Measurements from ENCODE around the gene ATP8A1. TPM values are rescaled to one million over a fixed set of nuclear protein-coding genes. Genes with fewer than 3 reads are reported as not detected.

The ATP8A1 gene
- total and polyA plus RNA-seq, 12 donors = 3.4 to 27.9 (median 17.5) TPM

- TF ChIP-seq CTCF (IDR thresholded peaks at IDR 0.05) = no peak
- intact Hi-C loops (cut with DNase I) = no loop called here
- peak in 3 of 8 donors; percentile 35 to 58 (median 44) for ATAC-seq
Observed at GRCh38 chr4:42633605-42634388, 23.1 kb downstream of the ATP8A1 start.

GRCh38 chr4:42632653-42633382 lies 24.1 kb downstream of the ATP8A1 start:
- Histone ChIP-seq H3K9me3 (no peaks in the 10 kb centered on the region), H3K36me3 (no peaks in the 10 kb centered on the region), H3K27me3 (no peaks in the 10 kb centered on the region), H3K4me1 (peaks cover 3 to 49% (median 32%) of the 10 kb centered on the region in 9 donors), H3K4me3 (no peak overlapping the region), H3K27ac (peak overlapping the region in 1 of 10 donors; percentile 12)
- DNase-seq = no peak
- intact Hi-C loops (cut with DNase I) = no loop called here
- no peak for TF ChIP-seq CTCF (IDR thresholded peaks at IDR 0.05)
- 70 to 74% methylated on average over 3 of the region's 3 CpGs for WGBS, 2 donors
- no peak for ATAC-seq

More at GRCh38 chr4:42633605-42634388, 23.1 kb downstream of the ATP8A1 start:
- DNase-seq = no peak
- Histone ChIP-seq H3K4me1 (peaks cover 0 to 46% (median 28%) of the 10 kb centered on the region in 9 donors), H3K9me3 (no peaks in the 10 kb centered on the region), H3K27ac (no peak overlapping the region), H3K27me3 (no peaks in the 10 kb centered on the region), H3K36me3 (no peaks in the 10 kb centered on the region), H3K4me3 (no peak overlapping the region)
- 48% methylated on average over 5 of the region's 5 CpGs for WGBS, 2 donors

GRCh38 chr4:42630908-42631307 lies 26.0 kb downstream of the ATP8A1 start:
- ATAC-seq = no peak
- no peaks in the 10 kb centered on the region for H3K27me3 ChIP-seq
- no peak for DNase-seq
- peaks cover 5 to 68% (median 43%) of the 10 kb centered on the region in 9 donors for H3K4me1 ChIP-seq
- no peaks in the 10 kb centered on the region for H3K36me3 ChIP-seq
- no peak for TF ChIP-seq CTCF (IDR thresholded peaks at IDR 0.05)
- intact Hi-C loops (cut with DNase I) = no loop called here
- WGBS, 2 donors = 100% methylated on average over 1 of the region's 1 CpG
- no peak overlapping the region for H3K27ac ChIP-seq
- no peak overlapping the region for H3K4me3 ChIP-seq
- no peaks in the 10 kb centered on the region for H3K9me3 ChIP-seq

GRCh38 chr4:42628740-42629139 lies 28.2 kb downstream of the ATP8A1 start:
- DNase-seq (no peak), ATAC-seq (peak in 6 of 8 donors; percentile 9 to 51 (median 22))
- intact Hi-C loops (cut with DNase I) = loop anchor here in 2 of 10 donors (1.0 to 2.0 kb wide), 2 partner anchors 24 to 29 kb away; partner anchors contain the start of gene ATP8A1 (in 1 of the 2)
- Histone ChIP-seq H3K27ac (peak overlapping the region in 9 of 10 donors; percentile 2 to 72 (median 44)), H3K27me3 (no peaks in the 10 kb centered on the region), H3K9me3 (no peaks in the 10 kb centered on the region), H3K4me3 (no peak overlapping the region), H3K4me1 (peaks cover 5 to 70% (median 45%) of the 10 kb centered on the region in 9 donors), H3K36me3 (peaks cover 0 to 2% (median 0%) of the 10 kb centered on the region in 9 donors)
- no peak for TF ChIP-seq CTCF (IDR thresholded peaks at IDR 0.05)
- WGBS, 2 donors = 68 to 85% methylated on average over 4 of the region's 4 CpGs
